ENCODE results near the gene RUNX2.

RUNX2 gene

DNA sequence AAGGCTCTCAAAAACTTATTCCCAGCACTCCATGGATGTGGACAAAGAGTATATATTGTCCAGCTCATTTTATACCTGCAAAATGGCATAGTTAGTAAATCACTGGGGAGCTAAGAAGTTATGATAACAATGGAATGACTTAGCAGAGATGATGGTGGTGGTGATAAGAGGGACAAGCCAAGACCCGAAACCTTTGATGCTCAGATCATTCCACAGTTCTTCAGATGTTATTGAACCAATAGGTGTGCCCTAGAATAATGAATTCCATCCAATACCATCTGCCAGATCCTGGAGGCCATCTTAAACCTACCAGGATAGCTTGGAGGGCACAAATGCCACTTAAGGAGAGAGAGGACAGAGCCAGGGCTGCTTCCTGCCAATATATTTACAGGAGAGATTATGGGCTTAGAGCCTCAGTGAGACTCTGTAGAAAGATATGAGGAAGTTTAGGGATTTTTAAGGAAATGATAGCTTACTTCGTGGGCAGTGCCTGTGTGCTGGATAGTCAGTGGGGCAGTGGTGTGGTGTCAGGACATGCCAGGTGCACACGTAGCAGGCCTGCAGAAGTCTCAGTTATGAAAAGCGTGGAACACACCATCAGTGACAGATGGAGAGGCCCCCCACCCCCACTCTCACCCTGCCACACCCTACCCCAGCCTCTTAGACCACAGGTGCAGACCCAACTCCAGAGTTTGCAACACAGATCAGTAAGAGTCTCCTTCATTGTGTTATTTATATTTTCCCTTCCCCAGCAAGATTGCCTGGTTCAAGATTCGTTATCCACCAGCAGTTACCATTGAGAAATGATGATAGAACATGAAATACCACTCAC lies 259.3 kb downstream of the RUNX2 start:
- no peak for DNase-seq (ENCODE audit: low read depth in 2 of 2)

DNA sequence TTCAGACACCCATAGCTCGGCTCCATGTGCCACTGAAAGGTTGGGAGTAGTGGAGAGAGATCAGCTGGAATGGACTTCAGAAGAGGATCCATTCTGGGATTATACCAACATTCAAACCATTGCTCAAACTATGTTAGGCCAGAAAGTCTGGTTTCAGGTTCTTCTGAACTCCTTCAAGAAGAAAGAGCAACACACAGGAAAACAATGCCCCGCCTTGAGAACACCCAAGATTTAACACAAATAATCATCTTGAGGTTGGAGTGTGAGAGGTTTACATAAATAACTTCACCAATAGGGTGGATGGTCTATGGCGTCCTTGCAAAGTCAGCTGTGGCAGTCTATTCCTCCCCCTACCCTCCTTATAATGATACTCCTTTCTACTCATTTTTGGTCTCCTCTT lies 261.2 kb downstream of the RUNX2 start:
- DNase-seq (ENCODE audit: low read depth in 2 of 2): no peak

DNA sequence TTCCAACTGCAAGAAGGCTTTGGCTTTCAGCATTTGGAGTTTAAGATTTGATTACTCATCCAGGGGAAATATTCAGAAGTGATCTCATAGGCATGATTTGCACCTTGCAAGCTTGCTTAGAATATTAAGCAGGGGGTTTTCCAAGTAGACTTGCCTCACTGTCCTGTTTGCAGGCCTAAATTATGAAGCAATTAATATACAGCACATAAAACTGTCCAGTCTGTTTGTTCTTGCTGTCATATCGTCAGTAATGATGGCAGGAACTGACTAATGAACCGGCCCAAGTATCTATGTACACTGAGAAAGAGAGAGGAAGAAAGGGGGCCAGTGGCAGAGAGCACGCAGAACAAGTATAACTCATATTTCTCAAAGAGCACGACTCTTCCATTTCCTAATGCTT lies 262.1 kb downstream of the RUNX2 start:
- DNase-seq (ENCODE audit: low read depth in 2 of 2): peak; percentile 70 to 77

DNA sequence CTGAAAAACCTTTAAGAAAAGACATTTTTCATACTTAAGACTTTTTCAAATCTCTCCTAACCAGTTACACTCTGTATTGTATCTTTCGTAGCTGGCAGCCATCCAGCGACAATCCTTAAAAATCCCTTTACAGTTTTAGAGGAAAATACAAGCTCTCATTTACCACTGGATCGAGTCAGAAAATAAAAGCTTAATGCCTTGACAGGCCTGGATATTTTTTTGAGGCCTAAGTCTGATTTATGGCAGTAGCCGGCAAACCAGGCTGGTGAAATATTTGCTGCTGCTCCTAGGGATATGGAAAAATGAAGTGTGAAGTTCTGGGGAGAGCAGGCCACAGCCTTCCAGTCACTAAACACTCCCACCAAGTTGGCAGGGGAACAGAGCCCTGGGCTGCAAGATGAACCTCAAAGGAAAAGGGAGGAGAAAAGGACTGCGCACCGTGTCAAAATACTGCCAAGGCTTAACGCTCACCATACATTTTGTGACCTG lies 262.6 kb downstream of the RUNX2 start:
- peak; percentile 53 to 55 for DNase-seq (ENCODE audit: low read depth in 2 of 2)

DNA sequence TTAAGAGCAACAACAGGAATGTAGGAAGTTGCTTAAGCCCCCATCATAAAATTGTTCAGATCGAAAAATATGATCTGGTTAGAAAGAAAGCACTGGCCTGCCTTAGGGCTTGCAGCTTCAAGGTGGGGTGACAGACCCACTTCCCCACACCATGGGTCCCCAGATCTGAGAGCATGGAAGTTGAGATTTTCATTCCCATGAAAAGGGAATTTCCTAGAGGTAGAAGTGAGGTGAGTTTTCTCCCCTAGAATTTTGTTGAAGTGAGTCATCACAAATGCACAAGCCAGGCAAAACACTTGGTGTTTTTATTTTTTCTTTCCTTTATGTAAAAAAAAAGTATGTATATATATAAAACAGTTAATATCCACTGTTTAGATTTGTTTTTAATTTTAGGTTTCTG lies 263.2 kb downstream of the RUNX2 start:
- DNase-seq (ENCODE audit: low read depth in 2 of 2): no peak

DNA sequence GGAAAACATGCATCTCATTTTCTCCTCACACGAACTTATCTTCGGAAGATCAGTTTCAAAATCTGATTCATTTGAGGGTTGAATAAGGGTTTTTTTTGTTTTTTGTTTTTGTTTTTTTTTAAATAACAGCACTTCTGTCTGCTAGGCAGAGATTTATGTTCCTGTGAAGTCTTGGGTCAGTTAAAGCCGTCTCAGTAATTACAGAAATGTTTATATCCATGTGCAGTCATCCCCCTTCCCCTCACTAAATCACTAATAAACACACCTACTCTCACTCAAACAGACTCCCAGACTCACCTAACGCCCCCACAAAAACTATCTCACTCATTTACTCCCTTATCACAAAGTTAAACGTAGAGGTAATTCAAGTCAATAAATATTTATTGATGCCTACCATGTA lies 263.8 kb downstream of the RUNX2 start:
- DNase-seq (ENCODE audit: low read depth in 2 of 2): no peak

DNA sequence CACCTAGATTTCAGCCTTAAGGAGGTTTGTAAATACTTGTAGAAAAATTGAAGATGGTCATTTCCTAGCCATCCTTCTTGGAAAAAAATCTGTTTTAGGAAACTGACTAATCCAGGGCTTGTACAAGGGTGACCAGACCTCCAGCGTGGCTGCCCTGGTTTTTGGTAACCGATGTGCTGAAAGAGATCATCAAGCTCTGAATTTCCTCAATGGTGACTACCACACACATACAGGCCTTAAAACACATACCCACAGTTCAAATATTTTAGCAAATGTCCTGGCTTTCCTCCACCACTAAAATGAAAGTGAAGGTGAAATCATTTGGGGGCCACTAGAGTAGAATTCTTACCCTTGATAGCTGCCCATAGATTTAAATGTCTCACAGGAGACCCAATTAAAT lies 264.9 kb downstream of the RUNX2 start:
- DNase-seq (ENCODE audit: low read depth in 2 of 2): no peak

DNA sequence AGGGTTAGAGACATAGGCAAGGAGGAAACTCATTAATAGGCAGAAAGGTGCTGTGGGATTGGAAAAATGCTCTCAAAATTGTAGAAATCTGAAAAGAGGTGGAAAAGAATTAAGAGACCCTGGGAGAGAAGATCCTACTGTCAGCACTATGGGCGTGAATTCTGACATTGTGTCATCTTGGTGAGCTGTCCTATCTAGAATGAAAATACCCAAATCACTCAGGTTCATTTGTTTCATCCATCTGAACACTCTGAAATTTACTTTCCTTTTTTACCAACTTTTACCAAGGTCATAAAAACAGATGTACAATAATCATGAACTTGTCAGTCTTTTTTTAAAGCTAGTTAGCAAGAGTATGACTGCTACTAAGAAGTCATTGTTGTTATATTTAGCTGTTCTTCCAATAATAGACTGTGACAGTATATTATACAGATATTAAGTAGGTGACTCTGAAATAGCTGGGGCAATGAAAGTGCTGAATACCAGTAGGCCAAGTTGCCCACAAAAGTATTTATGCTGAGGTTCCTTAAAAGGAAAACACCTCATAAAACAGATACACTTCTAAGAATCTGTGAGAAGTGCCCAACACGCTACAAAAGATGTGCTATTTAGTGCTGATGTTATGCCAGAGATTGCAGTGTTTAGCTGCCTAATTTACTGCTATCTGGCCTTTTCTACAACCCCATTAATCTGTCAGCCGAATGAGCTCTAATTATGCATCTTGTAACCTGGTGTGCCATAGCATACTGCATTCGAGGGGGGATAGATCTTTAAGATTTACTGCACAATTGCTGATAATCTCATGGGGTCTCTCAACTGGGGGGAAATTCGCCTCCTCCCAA lies 267.1 kb downstream of the RUNX2 start:
- no peak for DNase-seq (ENCODE audit: low read depth in 2 of 2)

DNA sequence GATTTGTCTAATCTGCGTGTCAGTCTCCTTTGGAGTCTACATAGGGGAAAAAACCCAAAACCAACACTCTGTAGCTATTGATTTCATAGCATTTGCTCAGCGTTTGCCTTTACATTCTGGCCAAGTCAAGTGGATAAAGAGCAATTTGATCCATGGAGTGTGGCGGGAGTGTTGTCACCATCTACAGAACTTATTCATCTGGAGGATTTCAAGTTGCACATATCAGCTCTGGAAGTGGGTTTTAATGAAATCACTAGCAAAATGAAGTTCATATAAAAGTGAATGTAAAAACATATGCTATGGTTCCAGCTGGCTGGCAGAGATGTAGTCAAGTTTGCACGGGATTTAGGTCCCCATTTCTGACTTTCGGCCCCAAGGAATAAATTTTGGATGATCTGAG lies 269.3 kb downstream of the RUNX2 start:
- no peak for DNase-seq (ENCODE audit: low read depth in 2 of 2)

DNA sequence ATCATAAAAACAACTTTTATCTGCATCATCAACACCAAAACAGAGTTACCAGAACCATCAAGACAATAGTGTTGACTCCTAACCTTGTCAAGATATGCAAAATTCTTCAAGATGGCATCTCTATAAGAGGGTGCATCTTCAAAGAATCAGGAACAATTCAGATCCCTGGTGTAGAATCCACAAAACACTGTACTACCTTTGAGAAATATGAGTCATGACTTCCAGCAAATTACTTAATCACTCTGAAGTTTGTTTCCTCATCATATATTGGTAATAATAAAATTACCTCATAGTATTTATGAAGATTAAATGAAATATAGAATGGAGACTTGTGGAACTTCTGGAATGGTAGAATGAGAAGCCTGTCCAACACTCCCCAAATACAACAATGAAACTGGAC lies 270.9 kb downstream of the RUNX2 start:
- DNase-seq (ENCODE audit: low read depth in 2 of 2): no peak

DNA sequence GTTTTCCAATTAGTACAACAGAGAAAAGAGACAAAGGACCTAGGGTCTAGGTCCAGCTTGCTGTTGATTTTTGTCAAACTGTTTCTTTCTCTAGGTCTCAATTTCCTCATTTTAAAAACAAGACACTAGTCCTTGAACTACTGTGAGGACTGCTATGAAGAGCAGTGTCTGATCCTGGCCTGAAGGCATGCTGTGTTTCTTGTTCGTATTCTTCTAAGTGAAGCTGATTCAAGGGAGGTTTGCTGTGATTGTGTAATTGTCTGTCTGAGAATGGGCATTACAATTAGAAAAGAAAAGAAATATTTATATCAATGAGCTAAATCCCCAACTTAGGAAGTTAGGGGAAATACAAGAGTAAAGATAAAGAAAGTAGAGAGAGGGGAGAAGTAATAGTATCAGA lies 277.8 kb downstream of the RUNX2 start:
- no peak for DNase-seq (ENCODE audit: low read depth in 2 of 2)

DNA sequence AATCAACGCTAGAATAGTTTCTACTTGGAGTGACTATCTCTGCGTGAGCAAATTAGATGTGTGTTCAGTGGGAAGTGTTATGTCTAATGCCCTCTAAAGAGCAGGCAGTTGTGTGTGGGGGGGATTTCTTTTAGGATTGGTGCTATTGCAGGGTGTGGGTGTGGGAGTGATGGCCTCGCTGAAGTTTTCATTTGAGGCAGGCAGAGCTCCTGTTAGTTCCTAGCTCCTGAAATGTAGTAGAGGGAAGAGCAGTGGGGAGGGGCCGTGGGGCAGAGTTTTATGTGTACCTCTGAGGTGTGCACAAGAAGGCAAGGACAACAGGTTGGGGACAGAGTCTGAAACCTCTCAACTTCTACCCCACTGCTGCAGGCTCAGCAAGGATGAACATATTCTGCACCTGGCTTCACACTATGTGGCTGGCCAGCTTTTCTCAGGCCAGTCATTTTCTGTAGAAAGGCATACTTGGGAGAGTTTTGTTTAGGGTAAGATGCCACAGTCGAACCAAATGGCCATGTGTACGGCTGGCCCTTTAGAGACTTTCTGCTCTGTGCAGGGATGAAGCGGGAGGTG lies 278.8 kb downstream of the RUNX2 start:
- no peak for DNase-seq (ENCODE audit: low read depth in 2 of 2)

DNA sequence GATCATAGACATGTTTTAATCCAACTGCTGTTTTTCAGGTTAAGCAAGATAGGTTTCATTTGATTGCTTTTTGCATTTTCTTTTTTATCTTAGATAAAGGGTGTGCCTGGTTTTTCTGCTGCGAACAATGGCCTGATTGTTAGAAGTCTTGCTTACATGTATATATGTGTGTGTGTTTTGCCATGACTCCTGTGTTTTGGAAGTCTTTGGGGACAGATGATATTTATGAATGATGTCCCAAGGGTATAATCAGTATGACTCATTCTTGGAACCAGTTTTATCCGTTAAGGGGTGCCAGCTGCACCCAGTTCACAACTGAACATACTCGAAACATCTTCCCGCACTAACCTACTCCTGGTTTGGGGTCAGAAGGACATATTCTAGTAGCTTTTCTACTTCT lies 279.7 kb downstream of the RUNX2 start:
- DNase-seq (ENCODE audit: low read depth in 2 of 2): no peak

DNA sequence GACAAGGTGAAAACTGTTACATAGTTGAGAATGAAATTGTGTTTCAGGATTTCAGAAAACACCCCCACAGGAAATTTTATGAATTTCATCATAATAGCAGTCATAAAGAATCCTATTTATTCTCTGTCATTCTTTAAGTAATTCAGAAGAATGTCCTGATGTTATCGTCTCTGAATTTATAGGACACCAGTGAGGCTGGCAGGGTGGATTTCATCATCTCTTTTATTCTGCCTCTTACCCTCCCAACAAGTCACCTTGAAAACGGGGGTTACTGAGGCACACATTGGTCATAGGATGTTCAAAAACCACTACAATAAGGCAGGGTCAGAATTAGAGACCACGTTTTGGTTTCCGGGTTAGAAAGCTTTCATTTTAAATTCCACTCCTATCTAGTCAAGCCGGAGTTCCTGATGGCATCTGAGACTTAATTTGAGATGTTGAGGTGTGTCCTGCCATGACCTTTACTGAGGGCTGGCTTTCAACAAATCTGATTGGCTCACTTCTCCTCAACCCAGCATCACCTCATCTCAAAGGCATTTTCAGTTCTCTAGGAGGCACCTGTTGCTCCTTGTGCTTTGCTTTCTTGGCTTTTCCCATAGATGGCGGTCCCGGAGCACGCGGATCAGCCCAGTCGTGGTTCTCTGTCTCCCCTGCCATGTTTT lies 280.3 kb downstream of the RUNX2 start:
- DNase-seq (ENCODE audit: low read depth in 2 of 2): peak in 1 of 2 experiments; percentile 24

DNA sequence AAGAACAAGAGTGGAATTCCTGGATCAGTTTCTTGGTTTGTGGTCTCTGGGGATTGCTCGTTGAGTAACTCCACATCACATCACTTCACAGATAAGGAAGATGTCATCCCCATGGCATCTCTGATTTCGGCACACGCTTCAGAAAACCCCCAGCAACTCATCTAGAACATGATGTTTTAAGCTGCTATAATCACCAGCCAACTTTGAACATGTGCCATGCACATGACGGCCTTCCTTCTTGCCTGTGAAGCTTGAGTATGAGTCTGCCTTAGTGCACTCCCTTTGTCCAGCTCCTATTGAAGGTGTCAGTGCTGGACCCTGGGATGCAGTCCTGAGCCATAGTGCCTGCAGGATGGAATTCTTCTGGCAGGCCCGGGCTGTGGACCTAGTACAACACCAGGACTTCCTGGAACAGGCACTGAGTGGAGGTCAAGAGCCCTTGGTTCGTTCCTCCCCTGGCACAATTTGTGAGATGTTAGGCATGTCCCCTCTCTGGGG lies 281.1 kb downstream of the RUNX2 start:
- DNase-seq (ENCODE audit: low read depth in 2 of 2): peak; percentile 98

DNA sequence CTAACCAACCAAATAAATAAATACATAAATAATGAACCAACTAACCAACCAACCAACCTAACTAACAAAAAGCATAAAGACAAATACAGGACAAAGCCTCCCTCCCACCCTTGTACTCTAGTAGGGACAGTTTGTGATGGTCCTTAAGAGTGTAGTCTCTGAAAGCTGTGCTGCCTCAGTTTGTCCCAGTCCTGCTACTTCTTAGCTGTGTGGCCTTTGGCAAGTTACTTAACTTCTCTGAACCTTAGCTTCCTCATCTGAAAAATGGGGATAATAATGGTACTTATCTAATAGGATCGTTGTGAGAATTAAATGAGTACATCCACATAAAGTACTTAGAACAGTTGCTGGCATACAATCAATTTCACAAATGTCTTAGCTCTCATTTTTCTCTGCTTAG lies 282.2 kb downstream of the RUNX2 start:
- DNase-seq (ENCODE audit: low read depth in 2 of 2): no peak

DNA sequence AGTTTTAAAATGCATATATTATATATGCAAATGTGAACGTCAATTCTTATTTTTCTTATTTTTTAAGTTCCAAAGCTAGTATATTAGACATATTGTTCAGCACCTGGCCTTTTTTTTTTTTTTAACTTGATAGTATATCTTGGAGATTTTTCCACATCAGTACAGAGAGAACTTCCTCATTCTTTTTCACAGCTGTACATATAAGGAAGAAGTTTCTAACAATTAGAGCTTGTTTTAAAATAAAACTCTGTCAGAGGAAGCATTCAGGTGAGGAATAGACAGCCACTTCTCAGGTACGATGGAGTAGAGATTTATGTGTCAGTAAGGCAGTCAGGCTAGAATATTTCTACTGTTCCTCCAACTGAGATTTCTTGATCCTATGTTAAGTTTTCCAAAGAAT lies 282.7 kb downstream of the RUNX2 start:
- no peak for DNase-seq (ENCODE audit: low read depth in 2 of 2)

DNA sequence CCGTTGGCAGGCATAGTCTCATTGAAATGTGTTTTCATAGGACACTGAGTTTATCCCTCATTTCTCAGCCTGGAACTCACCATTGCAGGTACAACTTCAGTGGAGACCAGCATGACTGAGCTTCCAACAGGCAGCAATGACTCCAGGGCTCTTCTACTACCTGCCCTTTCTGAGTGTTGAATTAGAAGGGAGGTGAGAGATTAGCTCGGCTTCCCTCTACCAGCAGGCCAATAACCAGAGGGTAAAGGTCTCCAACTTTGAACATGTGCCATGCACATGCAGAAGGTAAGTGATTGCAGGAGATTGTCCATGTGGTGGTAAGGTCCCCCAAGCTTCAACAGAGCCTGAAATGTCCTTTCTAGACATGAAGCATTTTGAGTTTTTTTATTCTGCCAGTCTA lies 283.4 kb downstream of the RUNX2 start:
- DNase-seq (ENCODE audit: low read depth in 2 of 2): no peak

DNA sequence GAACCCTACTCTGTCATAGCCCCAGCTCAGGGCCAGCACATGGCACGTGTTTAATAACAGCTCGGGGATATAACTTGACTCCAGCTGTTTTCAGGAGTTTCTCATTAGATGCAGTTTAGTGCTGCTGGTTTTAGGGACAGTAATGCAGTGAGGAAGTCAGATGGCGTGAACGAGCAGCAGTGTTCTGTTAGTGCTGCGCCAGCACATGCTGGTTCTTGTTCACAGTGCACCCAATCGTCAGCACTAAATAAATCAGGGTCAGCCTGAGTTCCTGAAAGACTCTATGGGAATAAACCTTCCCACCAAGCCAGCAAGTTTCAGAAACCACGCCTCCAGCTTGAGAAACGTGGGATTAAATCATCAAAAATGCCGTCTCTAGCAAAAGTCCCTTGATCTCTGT lies 285.5 kb downstream of the RUNX2 start:
- DNase-seq (ENCODE audit: low read depth in 2 of 2): peak; percentile 76 to 80

DNA sequence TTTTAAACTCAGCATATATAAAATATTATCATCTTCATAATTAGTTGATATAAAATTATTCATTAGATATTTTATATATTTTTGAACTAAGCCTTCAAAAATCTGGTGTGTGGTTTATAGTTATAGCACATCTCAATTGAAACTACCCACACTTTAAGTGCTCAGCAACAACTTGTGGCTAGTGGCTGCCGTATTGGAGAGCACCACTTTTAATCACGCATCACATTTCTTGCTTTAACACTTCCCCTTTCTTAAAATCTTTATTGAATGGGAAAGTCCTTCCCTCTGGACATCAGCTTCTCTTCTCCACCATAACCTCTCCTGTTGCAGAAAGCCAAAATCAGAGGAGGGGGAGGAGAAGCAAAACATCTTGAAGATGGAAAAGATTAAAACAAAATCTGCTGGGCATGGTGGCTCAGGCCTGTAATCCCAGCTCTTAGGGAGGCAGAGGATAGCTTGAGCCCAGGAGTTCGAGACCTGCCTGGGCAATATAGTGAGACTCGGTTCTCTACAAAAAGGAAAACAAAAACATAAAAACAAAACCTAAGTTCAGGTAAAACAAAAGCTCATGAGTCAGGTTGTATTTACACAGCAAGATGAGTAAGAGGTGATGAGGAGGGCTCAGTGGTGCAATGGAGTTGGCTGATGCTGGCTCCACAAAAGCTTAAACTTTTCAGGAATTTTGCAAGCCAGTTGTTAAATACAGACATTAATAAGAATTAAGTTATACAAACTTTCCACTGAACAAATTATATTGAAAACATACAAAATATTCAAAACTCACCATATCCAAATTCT lies 286.6 kb downstream of the RUNX2 start:
- no peak for DNase-seq (ENCODE audit: low read depth in 2 of 2)

DNA sequence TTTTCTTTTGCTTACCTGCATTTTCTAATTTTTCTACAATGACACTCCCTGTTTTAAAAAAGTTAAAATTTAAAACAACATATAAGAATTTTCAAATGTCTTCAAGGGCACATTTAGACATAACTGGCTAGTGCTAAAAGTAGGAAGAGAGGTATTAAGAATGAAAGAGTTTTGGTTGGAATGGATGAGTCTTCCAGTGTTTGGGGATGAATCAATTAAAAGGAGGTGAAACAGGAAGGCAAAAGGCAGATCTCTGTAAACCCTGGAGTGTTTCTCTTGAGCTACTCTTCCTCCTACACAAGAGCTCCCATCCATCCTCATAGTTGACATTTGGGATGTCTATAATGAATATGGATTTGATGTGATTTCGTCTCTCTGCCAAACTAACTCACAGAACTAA lies 288.1 kb downstream of the RUNX2 start:
- no peak for DNase-seq (ENCODE audit: low read depth in 2 of 2)
